IPS DF 6.9 (cell line): ENCODE data around the gene GSDMA.

ENCODE experiments used
- DNase-seq: peaks from one replicate; pipeline ENCODE4 v3.0.0-alpha.2; 2013; ENCODE audit warnings: low read depth, low spot score
- H3K27ac ChIP-seq: one replicate; pipeline ENCODE4 v1.5.1; 2013; ENCODE audit warnings: low read length, control low read depth
- H3K27me3 ChIP-seq: 2 replicates; pipeline ENCODE4 v1.6.1; 2013; ENCODE audit warnings: mild to moderate bottlenecking, low read length; ENCODE audit not compliant: control insufficient read depth, insufficient read depth
- H3K36me3 ChIP-seq: 2 replicates; pipeline ENCODE4 v1.6.1; 2013; ENCODE audit warnings: low read length; ENCODE audit not compliant: control insufficient read depth, insufficient read depth
- H3K4me1 ChIP-seq: 2 replicates; pipeline ENCODE4 v1.6.1; 2013; ENCODE audit warnings: low read length; ENCODE audit not compliant: control insufficient read depth, insufficient read depth
- H3K4me3 ChIP-seq: 2 replicates; pipeline ENCODE4 v1.5.1; 2013; ENCODE audit warnings: mild to moderate bottlenecking, low read length
- H3K9me3 ChIP-seq: 2 replicates; pipeline ENCODE4 v1.6.1; 2013; ENCODE audit warnings: low read length, inconsistent platforms; ENCODE audit not compliant: control insufficient read depth, insufficient read depth
- WGBS: extraction: QIAGEN DNeasy Blood & Tissue Kit; methylation state at CpG from one replicate; pipeline ENCODE4 v1.1.7; 2013; ENCODE audit warnings: mixed read lengths, missing lambda C conversion rate; ENCODE audit not compliant: insufficient read length, insufficient coverage; 5-methylcytosine and 5-hydroxymethylcytosine counted together

GSDMA gene

GRCh38 chr17:40022961-40023541 lies 60.2 kb downstream of the GSDMA start:
- Histone ChIP-seq H3K27me3 (no peaks in the 10 kb centered on the region), H3K36me3 (peaks cover 34% of the 10 kb centered on the region), H3K27ac (no peak overlapping the region), H3K9me3 (no peaks in the 10 kb centered on the region), H3K4me1 (peaks cover 9% of the 10 kb centered on the region), H3K4me3 (no peak overlapping the region)
- WGBS: no CpG with 5 or more reads among the region's 19 CpGs
- no peak for DNase-seq

- DNase-seq: no peak
Observed at GRCh38 chr17:40023590-40024292, 60.9 kb downstream of the GSDMA start.

GRCh38 chr17:40024901-40025300 lies 62.1 kb downstream of the GSDMA start:
- Histone ChIP-seq H3K36me3 (peaks cover 38% of the 10 kb centered on the region), H3K27ac (no peak overlapping the region), H3K4me1 (peaks cover 2% of the 10 kb centered on the region), H3K9me3 (no peaks in the 10 kb centered on the region), H3K4me3 (no peak overlapping the region), H3K27me3 (no peaks in the 10 kb centered on the region)
- no peak for DNase-seq
- no CpG with 5 or more reads among the region's 8 CpGs for WGBS

More at GRCh38 chr17:40023590-40024292, 60.9 kb downstream of the GSDMA start:
- H3K4me1 ChIP-seq: peaks cover 4% of the 10 kb centered on the region
- H3K9me3 ChIP-seq: no peaks in the 10 kb centered on the region
- peaks cover 34% of the 10 kb centered on the region for H3K36me3 ChIP-seq
- H3K4me3 ChIP-seq: no peak overlapping the region
- no peaks in the 10 kb centered on the region for H3K27me3 ChIP-seq
- WGBS: no CpG with 5 or more reads among the region's 10 CpGs
- no peak overlapping the region for H3K27ac ChIP-seq

GRCh38 chr17:40025559-40025958 lies 62.8 kb downstream of the GSDMA start:
- no peak overlapping the region for H3K27ac ChIP-seq
- WGBS: no CpG with 5 or more reads among the region's 2 CpGs
- H3K4me3 ChIP-seq: no peak overlapping the region
- H3K9me3 ChIP-seq: no peaks in the 10 kb centered on the region
- no peaks in the 10 kb centered on the region for H3K27me3 ChIP-seq
- H3K36me3 ChIP-seq: peaks cover 38% of the 10 kb centered on the region
- H3K4me1 ChIP-seq: peaks cover 2% of the 10 kb centered on the region
- DNase-seq: no peak

GRCh38 chr17:40025991-40026815 lies 63.4 kb downstream of the GSDMA start:
- no peak overlapping the region for H3K4me3 ChIP-seq
- peaks cover 2% of the 10 kb centered on the region for H3K4me1 ChIP-seq
- peaks cover 42% of the 10 kb centered on the region for H3K36me3 ChIP-seq
- no CpG with 5 or more reads among the region's 22 CpGs for WGBS
- no peaks in the 10 kb centered on the region for H3K9me3 ChIP-seq
- no peak for DNase-seq
- no peak overlapping the region for H3K27ac ChIP-seq
- no peaks in the 10 kb centered on the region for H3K27me3 ChIP-seq

- Histone ChIP-seq H3K36me3 (peaks cover 39% of the 10 kb centered on the region), H3K27ac (no peak overlapping the region)
- no CpG with 5 or more reads among the region's 33 CpGs for WGBS
Observed at GRCh38 chr17:40026816-40027613, 64.2 kb downstream of the GSDMA start.

More at GRCh38 chr17:40026816-40027613, 64.2 kb downstream of the GSDMA start:
- DNase-seq: peak; percentile 91
- no peaks in the 10 kb centered on the region for H3K9me3 ChIP-seq
- H3K4me1 ChIP-seq: peaks cover 2% of the 10 kb centered on the region
- H3K27me3 ChIP-seq: no peaks in the 10 kb centered on the region
- no peak overlapping the region for H3K4me3 ChIP-seq
